Large intestine (tissue), 3 donors: Measurements from ENCODE around the gene DNMT1. TPM values are rescaled to one million over a fixed set of nuclear protein-coding genes. Genes with fewer than 3 reads are reported as not detected.
"Not testable (repeated sequence)": the region's sequence is repeated elsewhere in the genome, so short reads cannot be mapped to it uniquely, and the experiment has no call there.

ENCODE experiments used
- DNase-seq, 2 donors: peaks; one replicate each; pipeline versions ENCODE4 v3.0.0 to v3.0.0-alpha.2; 2013
- H3K27ac ChIP-seq: one replicate; pipeline ENCODE4 v1.5.1; 2013; ENCODE audit warnings: low read length
- H3K27me3 ChIP-seq: 2 replicates; pipeline ENCODE4 v1.6.1; 2013; ENCODE audit warnings: low read length; ENCODE audit not compliant: control insufficient read depth, insufficient read depth
- H3K36me3 ChIP-seq: 2 replicates; pipeline ENCODE4 v1.6.1; 2013; ENCODE audit warnings: low read length; ENCODE audit not compliant: control insufficient read depth, insufficient read depth
- H3K4me1 ChIP-seq: one replicate; pipeline ENCODE4 v1.6.1; 2013; ENCODE audit warnings: low read length; ENCODE audit not compliant: control insufficient read depth, insufficient read depth
- H3K4me3 ChIP-seq: one replicate; pipeline ENCODE4 v1.5.1; 2013; ENCODE audit warnings: low read length
- H3K9me3 ChIP-seq: one replicate; pipeline ENCODE4 v1.6.1; 2013; ENCODE audit warnings: mild to moderate bottlenecking, low read depth, low read length, moderate library complexity; ENCODE audit not compliant: control insufficient read depth
- WGBS: methylation state at CpG from one replicate; pipeline ENCODE4 v1.1.5; 2013; ENCODE audit warnings: low lambda C conversion rate; ENCODE audit not compliant: insufficient coverage; 5-methylcytosine and 5-hydroxymethylcytosine counted together
- polyA plus RNA-seq: library from polyadenylated mRNA; unstranded; fragments of 120-200 nt; gene quantifications from one replicate; pipeline ENCODE4 v1.2.1, GENCODE V29; 2013

Gene DNMT1
- polyA plus RNA-seq, 1 donor: 51.9 TPM

GRCh38 chr19:10203686-10204085 is 8.9 kb upstream of the DNMT1 start:
- Histone ChIP-seq H3K27ac (no peak overlapping the region), H3K36me3 (no peaks in the 10 kb centered on the region), H3K9me3 (no peaks in the 10 kb centered on the region), H3K4me1 (no peaks in the 10 kb centered on the region), H3K27me3 (no peaks in the 10 kb centered on the region), H3K4me3 (no peak overlapping the region)
- no peak for DNase-seq
- WGBS: no CpG with 5 or more reads among the region's 3 CpGs

GRCh38 chr19:10201176-10201575 is 6.4 kb upstream of the DNMT1 start:
- no peak overlapping the region for H3K27ac ChIP-seq
- no peak for DNase-seq

GRCh38 chr19:10200101-10200500 is 5.3 kb upstream of the DNMT1 start:
- WGBS: 83% methylated on average over 4 of the region's 15 CpGs
- not testable (repeated sequence) for H3K4me1 ChIP-seq, H3K9me3 ChIP-seq, H3K36me3 ChIP-seq, DNase-seq, H3K4me3 ChIP-seq, H3K27ac ChIP-seq, H3K27me3 ChIP-seq

More at GRCh38 chr19:10201176-10201575, 6.4 kb upstream of the DNMT1 start:
- no CpG with 5 or more reads among the region's 3 CpGs for WGBS
- H3K27me3 ChIP-seq: no peaks in the 10 kb centered on the region
- H3K4me3 ChIP-seq: no peak overlapping the region
- H3K4me1 ChIP-seq: no peaks in the 10 kb centered on the region
- H3K9me3 ChIP-seq: no peaks in the 10 kb centered on the region
- H3K36me3 ChIP-seq: no peaks in the 10 kb centered on the region

GRCh38 chr19:10198889-10199644 is 4.3 kb upstream of the DNMT1 start:
- WGBS: 50% methylated on average over 2 of the region's 11 CpGs

GRCh38 chr19:10195199-10195519 is 406 bp upstream of the DNMT1 start:
- H3K36me3 ChIP-seq: no peaks in the 10 kb centered on the region
- peak overlapping the region; percentile 98 for H3K4me3 ChIP-seq
- H3K27me3 ChIP-seq: no peaks in the 10 kb centered on the region
- peaks cover 9% of the 10 kb centered on the region for H3K4me1 ChIP-seq
- DNase-seq: no peak
- H3K27ac ChIP-seq: no peak overlapping the region
- WGBS: no CpG with 5 or more reads among the region's 6 CpGs
- no peaks in the 10 kb centered on the region for H3K9me3 ChIP-seq

More at GRCh38 chr19:10198889-10199644, 4.3 kb upstream of the DNMT1 start:
- H3K27ac ChIP-seq, H3K9me3 ChIP-seq, H3K27me3 ChIP-seq, H3K4me3 ChIP-seq, H3K4me1 ChIP-seq, DNase-seq, H3K36me3 ChIP-seq: not testable (repeated sequence)

- Histone ChIP-seq H3K36me3 (peaks cover 2% of the 10 kb centered on the region), H3K4me3 (peak overlapping the region; percentile 98), H3K27me3 (no peaks in the 10 kb centered on the region), H3K4me1 (peaks cover 9% of the 10 kb centered on the region), H3K9me3 (no peaks in the 10 kb centered on the region), H3K27ac (peak overlapping the region; percentile 71)
- peak in 1 of 2 donors; percentile 34 for DNase-seq
- WGBS: no CpG with 5 or more reads among the region's 30 CpGs
Observed at GRCh38 chr19:10193790-10194499, 808 bp downstream of the DNMT1 start.

- Histone ChIP-seq H3K4me3 (no peak overlapping the region), H3K4me1 (peaks cover 9% of the 10 kb centered on the region), H3K9me3 (no peaks in the 10 kb centered on the region), H3K36me3 (peaks cover 2% of the 10 kb centered on the region), H3K27me3 (no peaks in the 10 kb centered on the region), H3K27ac (no peak overlapping the region)
- no peak for DNase-seq
- 82% methylated on average over 3 of the region's 6 CpGs for WGBS
Observed at GRCh38 chr19:10192922-10193321, 1.8 kb downstream of the DNMT1 start.

GRCh38 chr19:10191347-10191746 is 3.4 kb downstream of the DNMT1 start:
- Histone ChIP-seq H3K27me3 (no peaks in the 10 kb centered on the region), H3K9me3 (no peaks in the 10 kb centered on the region), H3K4me3 (no peak overlapping the region), H3K27ac (no peak overlapping the region), H3K36me3 (peaks cover 9% of the 10 kb centered on the region), H3K4me1 (peaks cover 9% of the 10 kb centered on the region)
- WGBS: no CpG with 5 or more reads among the region's 2 CpGs
- DNase-seq: no peak

GRCh38 chr19:10190026-10190425 is 4.7 kb downstream of the DNMT1 start:
- Histone ChIP-seq H3K27me3 (no peaks in the 10 kb centered on the region), H3K27ac (no peak overlapping the region), H3K4me3 (no peak overlapping the region), H3K4me1 (peaks cover 6% of the 10 kb centered on the region), H3K9me3 (no peaks in the 10 kb centered on the region), H3K36me3 (peaks cover 15% of the 10 kb centered on the region)
- WGBS: no CpG with 5 or more reads among the region's 5 CpGs
- DNase-seq: no peak

- DNase-seq: no peak
- H3K9me3 ChIP-seq: no peaks in the 10 kb centered on the region
- H3K27ac ChIP-seq: no peak overlapping the region
- no peaks in the 10 kb centered on the region for H3K27me3 ChIP-seq
- peaks cover 18% of the 10 kb centered on the region for H3K36me3 ChIP-seq
- WGBS: no CpG with 5 or more reads among the region's 5 CpGs
- H3K4me3 ChIP-seq: no peak overlapping the region
- H3K4me1 ChIP-seq: peaks cover 6% of the 10 kb centered on the region
Observed at GRCh38 chr19:10189616-10190015, 5.1 kb downstream of the DNMT1 start.
